Testis (tissue), 3 donors: ENCODE measurements around the gene CRAT. TPM values are rescaled to one million over a fixed set of nuclear protein-coding genes. Genes with fewer than 3 reads are reported as not detected.

Experiments used
- DNase-seq: peaks from one replicate; pipeline ENCODE4 v3.0.0-alpha.2; 2019
- H3K27ac ChIP-seq, 2 donors: fragments of 200-600 bp; sonication (generic); one replicate each; pipeline ENCODE4 v1.5.1; 2019
- H3K27me3 ChIP-seq: fragments of 200-600 bp; sonication (generic); one replicate; pipeline ENCODE4 v1.5.1; 2019
- H3K36me3 ChIP-seq: fragments of 200-600 bp; sonication (generic); one replicate; pipeline ENCODE4 v1.5.1; 2017; ENCODE audit warnings: low read depth; ENCODE audit errors: missing control alignments
- H3K4me1 ChIP-seq: fragments of 200-600 bp; sonication (generic); one replicate; pipeline ENCODE4 v1.5.1; 2019
- H3K4me3 ChIP-seq, 2 donors: fragments of 200-600 bp; sonication (generic); one replicate each; pipeline ENCODE4 v1.5.1; 2017 to 2019
- H3K9me3 ChIP-seq: fragments of 200-600 bp; sonication (generic); one replicate; pipeline ENCODE4 v1.5.1; 2017
- POLR2A ChIP-seq: fragments of 450-650 bp; IDR thresholded peaks from one replicate; pipeline ENCODE4 v1.6.1; 2017; ENCODE audit warnings: antibody characterized with exemption, mild to moderate bottlenecking, moderate library complexity
- WGBS, 2 donors: methylation state at CpG; one replicate each; pipeline ENCODE4 v1.1.5; 2018; 5-methylcytosine and 5-hydroxymethylcytosine counted together
- intact Hi-C: fragments of 100-400 bp; cut with DNase I; formaldehyde crosslinking; loops from one replicate; pipeline ENCODE4 v1.15.1; 2023; ENCODE audit warnings: low total_unique reads
- polyA plus RNA-seq: library from polyadenylated mRNA; stranded (reverse); fragments of 350-450 nt; fragmentation: Illumina TruSeq; extraction: RNeasy Lipid Tissue Mini Kit (QIAGEN cat#74804); gene quantifications from one replicate; pipeline ENCODE4 v1.2.3, GENCODE V29; 2014; ENCODE audit warnings: low read depth, low replicate concordance; ENCODE audit not compliant: insufficient read depth
- total RNA-seq, 2 donors: library from RNA; depleted of rRNA; stranded (reverse); fragments of >200 nt; gene quantifications; one replicate each; pipeline ENCODE4 v1.2.3, GENCODE V29; 2016
- TF ChIP-seq, protein P1 (sequence below), 3 experiments: fragments of 450-650 bp in 2 of 3; fragments of 200-600 bp in 1 of 3; sonication (generic) in 1 of 3; IDR thresholded peaks; one replicate each; pipeline ENCODE4 v1.5.1; 2016 to 2019; ENCODE audit warnings: antibody characterized with exemption in 3 of 3, mild to moderate bottlenecking in 2 of 3, moderate library complexity in 1 of 3

Gene CRAT
- total and polyA plus RNA-seq, 3 donors from 2014 or later = 188 to 451 (median 272) TPM

- Histone ChIP-seq H3K4me1 (no peaks in the 10 kb centered on the region), H3K9me3 (no peaks in the 10 kb centered on the region), H3K27me3 (no peaks in the 10 kb centered on the region), H3K36me3 (no peaks in the 10 kb centered on the region), H3K4me3 (no peak overlapping the region), H3K27ac (no peak overlapping the region)
- intact Hi-C loops = no loop called here
- WGBS, 2 donors = 81 to 90% methylated on average over 14 to 21 of the region's 21 CpGs
- no peak for DNase-seq
- no peak for TF ChIP-seq POLR2A
- TF ChIP-seq, protein P1, sequence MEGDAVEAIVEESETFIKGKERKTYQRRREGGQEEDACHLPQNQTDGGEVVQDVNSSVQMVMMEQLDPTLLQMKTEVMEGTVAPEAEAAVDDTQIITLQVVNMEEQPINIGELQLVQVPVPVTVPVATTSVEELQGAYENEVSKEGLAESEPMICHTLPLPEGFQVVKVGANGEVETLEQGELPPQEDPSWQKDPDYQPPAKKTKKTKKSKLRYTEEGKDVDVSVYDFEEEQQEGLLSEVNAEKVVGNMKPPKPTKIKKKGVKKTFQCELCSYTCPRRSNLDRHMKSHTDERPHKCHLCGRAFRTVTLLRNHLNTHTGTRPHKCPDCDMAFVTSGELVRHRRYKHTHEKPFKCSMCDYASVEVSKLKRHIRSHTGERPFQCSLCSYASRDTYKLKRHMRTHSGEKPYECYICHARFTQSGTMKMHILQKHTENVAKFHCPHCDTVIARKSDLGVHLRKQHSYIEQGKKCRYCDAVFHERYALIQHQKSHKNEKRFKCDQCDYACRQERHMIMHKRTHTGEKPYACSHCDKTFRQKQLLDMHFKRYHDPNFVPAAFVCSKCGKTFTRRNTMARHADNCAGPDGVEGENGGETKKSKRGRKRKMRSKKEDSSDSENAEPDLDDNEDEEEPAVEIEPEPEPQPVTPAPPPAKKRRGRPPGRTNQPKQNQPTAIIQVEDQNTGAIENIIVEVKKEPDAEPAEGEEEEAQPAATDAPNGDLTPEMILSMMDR (IDR thresholded peaks at IDR 0.05) = no peak
These were observed 39.7 kb downstream of the CRAT start for GRCh38 chr9:129070696-129071525.

DNA sequence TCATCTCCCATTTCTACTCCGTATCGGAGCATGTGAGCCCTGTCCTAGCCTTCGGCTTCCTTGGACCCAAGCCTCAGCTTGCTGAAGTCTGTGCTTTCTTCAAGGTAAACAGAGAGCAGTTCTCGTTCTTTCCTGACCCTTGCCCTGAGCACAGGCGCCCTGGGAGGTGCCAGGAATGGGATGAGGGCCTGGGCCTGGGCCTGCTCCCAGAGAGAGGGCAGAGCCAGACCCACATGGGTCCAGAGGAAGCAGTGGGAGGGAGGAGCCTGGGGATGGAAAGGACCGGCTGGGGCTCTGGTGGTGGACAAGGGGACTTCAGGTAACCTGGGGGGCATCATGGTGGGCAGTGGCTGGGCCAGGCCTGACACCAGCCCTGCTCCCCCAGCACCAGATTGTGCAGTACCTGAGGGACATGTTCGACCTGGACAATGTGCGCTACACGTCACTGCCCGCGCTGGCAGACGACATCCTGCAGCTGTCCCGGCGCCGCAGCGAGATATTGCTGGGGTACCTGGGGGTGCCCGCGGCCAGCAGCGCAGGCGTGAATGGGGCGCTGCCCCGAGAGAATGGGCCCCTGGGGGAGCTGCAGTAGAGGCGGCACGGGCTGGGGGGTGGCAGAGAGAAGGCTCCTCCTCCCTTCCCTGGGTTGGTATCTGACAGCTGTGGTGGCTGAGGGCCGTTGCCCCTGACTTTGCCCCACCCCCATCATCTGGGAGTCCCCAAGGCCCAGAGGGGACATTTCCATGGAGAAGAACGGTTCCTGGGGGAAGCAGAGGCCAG is 40.5 kb downstream of the CRAT start:
- no peak for DNase-seq
- H3K4me1 ChIP-seq = no peaks in the 10 kb centered on the region
- no peak overlapping the region for H3K4me3 ChIP-seq
- intact Hi-C loops = no loop called here
- no peak for TF ChIP-seq POLR2A
- WGBS, 2 donors = 83 to 91% methylated on average over 17 to 26 of the region's 26 CpGs
- no peak overlapping the region for H3K27ac ChIP-seq
- no peaks in the 10 kb centered on the region for H3K36me3 ChIP-seq
- no peaks in the 10 kb centered on the region for H3K27me3 ChIP-seq
- H3K9me3 ChIP-seq = no peaks in the 10 kb centered on the region

- H3K36me3 ChIP-seq = no peaks in the 10 kb centered on the region
- WGBS, 2 donors = 72 to 87% methylated on average over 16 to 30 of the region's 31 CpGs
- no peak overlapping the region for H3K27ac ChIP-seq
- no peaks in the 10 kb centered on the region for H3K27me3 ChIP-seq
- intact Hi-C loops = no loop called here
- no peaks in the 10 kb centered on the region for H3K4me1 ChIP-seq
- no peaks in the 10 kb centered on the region for H3K9me3 ChIP-seq
- peak; percentile 72 for DNase-seq
- TF ChIP-seq, protein P1 (IDR thresholded peaks at IDR 0.05) = no peak
- TF ChIP-seq POLR2A = no peak
- H3K4me3 ChIP-seq = no peak overlapping the region
These were observed 41.4 kb downstream of the CRAT start for GRCh38 chr9:129068990-129069861.

DNA sequence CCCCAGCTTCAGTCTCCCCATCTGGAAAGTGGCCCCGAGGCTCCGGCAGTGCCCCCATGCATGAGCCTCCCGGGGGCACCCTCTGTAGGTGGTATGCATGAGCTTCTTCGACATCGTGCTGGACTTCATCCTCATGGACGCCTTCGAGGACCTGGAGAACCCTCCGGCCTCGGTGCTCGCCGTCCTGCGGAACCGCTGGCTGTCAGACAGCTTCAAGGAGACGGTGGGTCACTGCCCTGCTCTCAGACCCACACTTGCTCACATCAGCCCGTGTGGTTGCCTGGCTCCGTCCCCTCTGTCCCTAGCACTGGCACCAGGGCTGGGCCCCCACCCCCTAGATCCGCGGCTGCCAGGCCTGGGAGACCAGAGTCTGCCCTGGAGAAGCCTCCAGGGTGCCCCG is 42.5 kb downstream of the CRAT start:
- Histone ChIP-seq H3K9me3 (no peaks in the 10 kb centered on the region), H3K36me3 (no peaks in the 10 kb centered on the region), H3K4me1 (no peaks in the 10 kb centered on the region), H3K27me3 (no peaks in the 10 kb centered on the region), H3K4me3 (no peak overlapping the region), H3K27ac (no peak overlapping the region)
- TF ChIP-seq, protein P1 (IDR thresholded peaks at IDR 0.05) = no peak
- no peak for TF ChIP-seq POLR2A
- intact Hi-C loops = no loop called here
- no peak for DNase-seq
- 89 to 93% methylated on average over 8 to 19 of the region's 19 CpGs for whole genome bisulfite sequencing, 2 donors
